Measurements from ENCODE around the gene ZNF516. TPM values are rescaled to one million over a fixed set of nuclear protein-coding genes. Genes with fewer than 3 reads are reported as not detected.

ZNF516 gene
- total RNA-seq, 1 donor from 2014 or later, result 53.5 TPM

DNA sequence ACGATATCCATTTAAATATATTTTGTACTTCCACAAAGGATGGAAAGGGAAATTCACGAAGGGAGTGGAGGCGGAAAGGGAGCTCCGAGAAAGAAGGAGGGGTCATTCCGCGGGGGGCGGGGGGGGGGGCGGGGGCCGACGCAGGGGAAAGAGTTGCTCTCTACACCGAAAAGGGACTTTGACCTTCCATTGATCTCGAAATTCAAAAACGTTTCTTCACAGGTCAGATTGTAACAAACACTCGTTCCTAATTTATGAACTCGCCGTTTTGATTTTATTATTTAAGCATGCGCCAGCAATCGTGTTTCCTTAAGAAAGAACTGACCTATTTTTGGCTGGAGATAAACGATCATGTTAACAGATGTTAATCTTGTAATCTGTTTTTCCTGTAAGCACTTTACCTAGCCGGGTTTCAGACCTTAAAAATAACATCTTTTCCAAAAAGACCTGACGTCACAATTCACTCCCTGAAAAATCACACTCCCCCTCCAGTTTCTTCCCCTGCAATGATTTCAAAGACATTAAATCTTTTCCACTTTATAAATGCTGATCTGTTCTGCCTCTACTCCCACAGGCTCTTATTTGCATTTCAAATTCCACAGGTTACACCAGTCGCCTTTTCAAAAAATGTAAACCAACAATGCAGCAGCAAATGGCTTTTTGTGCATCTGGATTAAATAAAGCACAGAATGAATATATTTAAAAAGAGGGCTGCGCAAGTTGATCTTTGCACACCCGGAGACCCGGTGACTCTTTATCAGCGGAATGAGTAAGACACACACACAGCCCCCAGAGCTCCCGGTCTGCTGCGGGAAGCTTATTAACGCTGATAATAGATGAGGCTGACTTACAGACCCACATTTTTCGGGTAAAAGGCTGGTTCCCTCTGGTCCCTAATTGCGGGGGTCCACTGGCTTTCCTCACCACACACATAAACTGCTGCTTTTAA lies 1.6 kb downstream of the ZNF516 start:
- DNase-seq (ENCODE audit: low spot score) (no peak), ATAC-seq (peak; percentile 43)
- intact Hi-C loops (cut with DNase I), result no loop called here

DNA sequence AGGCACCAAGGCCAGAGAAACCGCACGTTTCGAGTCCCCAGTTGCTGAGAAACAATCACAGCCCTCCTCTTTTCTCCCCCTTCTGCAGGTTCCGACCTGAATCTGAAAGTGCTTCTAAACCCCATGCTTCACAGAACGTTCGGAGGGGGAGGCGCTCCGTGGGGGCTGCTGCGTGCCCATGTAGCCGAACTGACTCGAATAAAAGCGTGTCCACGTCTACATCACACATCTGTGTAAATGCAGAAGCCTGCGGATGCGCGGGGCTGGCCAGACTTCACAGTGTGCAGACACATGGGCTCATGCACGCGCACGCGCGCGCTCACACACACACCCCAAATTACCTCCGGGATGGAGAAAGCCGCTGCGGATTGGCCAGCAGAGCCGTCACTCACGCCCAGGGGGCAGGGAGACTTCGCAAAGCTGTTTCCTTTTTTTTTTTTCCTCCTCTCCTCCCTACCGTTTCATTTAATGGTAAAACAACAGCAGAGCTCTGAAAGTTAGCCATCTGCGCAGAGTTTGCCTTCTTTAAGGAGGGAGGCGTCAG lies 2.3 kb downstream of the ZNF516 start:
- peak; percentile 100 for DNase-seq (ENCODE audit: low spot score)
- intact Hi-C loops (cut with DNase I), result no loop called here
- ATAC-seq, result peak; percentile 95

DNA sequence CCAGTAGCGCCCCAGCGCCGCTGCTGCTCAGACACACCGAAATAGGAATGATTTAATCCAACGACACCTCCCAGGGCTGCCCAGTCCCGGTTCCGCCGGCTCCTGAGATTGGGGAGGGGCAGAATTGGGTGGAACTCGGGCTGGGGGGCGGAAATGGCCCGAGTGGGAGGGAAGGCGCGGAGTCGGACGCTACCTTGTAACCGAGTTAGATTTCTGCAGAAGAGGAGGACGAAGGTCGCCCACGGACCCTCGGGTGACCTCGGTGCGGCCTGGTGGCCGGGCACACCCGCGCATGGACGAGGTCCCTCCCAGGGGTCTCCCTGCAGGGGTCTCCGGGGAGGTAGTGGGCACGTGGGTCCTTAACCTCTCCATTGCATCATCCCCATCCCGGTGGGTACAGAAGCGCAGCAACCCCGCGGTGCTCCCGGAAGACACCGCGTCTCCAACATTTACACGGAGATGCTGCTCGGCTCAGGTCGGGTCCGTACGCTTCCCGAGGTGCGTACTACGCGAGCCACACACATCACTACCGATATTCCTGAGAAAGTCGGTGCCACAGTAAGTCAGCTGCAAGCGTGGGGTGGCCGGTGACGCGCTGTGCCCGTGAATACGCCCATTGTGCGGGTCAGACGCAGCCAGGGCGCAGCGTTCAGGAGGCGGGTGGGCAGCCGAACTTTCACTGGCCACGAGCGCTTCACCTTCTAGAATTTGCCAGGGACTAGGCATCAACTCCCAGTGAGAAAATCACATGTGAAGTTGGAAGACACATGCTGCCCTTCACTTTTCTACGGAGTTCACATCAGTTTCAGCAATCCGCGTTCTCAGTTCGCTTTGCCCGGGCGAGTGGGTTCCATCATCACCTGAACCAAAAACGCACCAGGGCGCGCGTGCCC lies 3.0 kb downstream of the ZNF516 start:
- intact Hi-C loops (cut with DNase I), result no loop called here
- ATAC-seq (peak; percentile 46), DNase-seq (ENCODE audit: low spot score) (peak; percentile 80)

DNA sequence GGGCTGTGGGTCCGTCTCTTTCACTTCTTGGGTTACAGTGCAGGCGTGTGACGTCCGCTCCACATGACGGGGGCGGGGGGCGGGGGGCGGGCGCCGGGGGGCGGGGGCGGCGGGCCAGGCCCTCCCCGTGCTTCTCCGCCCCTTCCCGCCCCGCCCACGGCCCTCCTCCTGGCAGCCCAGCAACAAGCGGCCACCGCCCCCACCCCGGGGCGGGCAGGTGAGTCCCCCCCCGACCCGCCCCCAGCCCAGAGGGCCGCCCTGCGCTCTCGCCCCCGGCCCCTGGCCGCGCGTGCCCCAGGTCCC lies 3.6 kb downstream of the ZNF516 start:
- intact Hi-C loops (cut with DNase I), result no loop called here
- ATAC-seq (no peak), DNase-seq (ENCODE audit: low spot score) (peak; percentile 89)

DNA sequence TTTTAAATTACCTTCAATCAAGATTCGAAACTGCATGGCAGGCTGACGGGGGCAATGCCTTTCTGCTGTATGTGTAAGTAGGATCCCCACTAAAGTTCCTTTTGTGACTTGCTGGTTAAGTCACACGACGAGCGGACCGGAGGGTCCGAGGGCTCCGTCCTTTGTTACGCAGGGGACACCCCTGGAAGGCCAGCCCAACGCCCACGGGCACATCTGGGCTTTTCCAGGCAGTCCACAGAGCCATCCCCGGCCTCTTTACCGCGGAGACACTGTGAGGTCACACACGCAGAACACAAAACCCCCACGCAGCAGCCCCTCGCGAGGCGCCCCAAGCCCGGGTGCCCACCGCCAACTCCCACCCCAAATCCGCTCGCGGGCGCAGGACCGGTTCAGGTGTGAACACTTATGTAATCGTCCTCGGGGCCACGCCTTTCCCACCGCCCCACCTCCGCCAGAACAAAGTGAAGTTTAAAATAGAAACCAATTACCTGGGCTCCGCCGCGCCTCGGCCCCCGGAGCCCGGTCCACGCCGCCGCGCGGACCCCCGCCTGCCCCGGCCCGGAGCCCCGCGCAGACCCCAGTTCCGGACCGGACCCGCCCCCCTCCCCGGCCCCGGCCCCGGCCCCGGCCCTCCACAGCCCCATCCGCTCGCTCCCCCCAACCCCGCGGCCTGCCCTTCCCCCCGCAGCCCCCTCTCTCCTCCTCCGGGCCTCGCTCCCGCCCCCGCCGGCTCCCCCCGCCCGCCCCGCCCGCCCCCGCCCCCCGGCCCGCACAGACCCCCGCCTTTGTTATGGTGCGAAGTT lies 4.2 kb downstream of the ZNF516 start:
- intact Hi-C loops (cut with DNase I), result no loop called here
- DNase-seq (ENCODE audit: low spot score) (peak; percentile 77), ATAC-seq (no peak)

DNA sequence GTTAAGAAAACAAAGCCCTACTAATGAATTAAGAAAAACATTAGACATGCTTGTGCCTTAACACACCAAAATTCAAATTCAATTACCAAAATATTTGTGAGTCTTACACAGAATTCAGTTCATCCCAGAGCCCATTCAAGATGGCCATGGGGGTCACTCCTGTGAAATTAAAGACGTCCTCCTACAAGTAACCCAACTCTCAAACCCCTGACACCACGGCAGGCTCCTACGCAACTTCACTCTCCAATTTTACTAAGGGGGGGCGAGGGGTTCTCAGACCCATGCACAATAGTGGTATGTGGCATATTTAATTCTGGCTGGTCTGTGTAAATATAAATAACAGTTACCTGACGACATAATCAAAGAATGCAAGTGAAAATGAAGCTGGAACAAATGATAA lies 5.0 kb downstream of the ZNF516 start:
- intact Hi-C loops (cut with DNase I), result no loop called here
- DNase-seq (ENCODE audit: low spot score) (no peak), ATAC-seq (no peak)

DNA sequence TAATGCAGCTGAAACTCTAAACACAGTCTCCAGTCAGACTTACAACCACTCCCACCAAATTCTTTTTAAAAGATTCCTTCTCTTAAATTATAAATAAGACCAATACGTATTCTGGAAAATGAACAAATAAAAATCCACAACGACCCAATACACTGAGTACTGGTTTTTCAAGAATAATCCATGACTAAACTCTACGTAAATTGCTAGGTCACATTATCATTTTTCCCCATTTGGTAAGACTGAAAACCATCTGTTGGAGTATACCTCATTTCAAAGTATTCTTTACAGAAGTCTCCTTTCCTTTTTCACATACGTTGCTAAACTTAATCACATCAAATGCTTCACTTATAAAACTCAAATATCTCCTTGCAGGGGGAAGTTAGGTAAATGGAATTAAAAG lies 6.0 kb downstream of the ZNF516 start:
- ATAC-seq (no peak), DNase-seq (ENCODE audit: low spot score) (no peak)
- intact Hi-C loops (cut with DNase I), result no loop called here

DNA sequence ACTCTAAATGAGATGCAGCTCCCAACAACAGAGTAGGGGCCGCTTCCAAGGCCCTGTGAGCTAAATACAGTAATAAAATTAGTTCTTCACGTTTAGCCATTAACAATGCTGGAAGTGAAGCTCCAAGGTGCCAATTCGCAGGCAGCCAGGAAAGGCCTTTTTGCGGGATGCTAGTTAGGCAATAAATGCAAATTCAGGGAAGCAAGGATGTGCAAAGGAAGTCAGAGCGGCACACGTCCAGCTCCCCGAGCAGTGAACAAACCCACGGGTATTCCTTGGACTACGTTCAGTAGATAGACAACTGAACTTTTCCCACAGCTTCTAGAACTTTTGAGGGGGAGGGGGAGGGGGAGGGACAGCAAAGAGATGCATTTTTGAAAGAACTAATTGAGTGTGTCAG lies 6.9 kb downstream of the ZNF516 start:
- no peak for DNase-seq (ENCODE audit: low spot score)
- intact Hi-C loops (cut with DNase I), result no loop called here

DNA sequence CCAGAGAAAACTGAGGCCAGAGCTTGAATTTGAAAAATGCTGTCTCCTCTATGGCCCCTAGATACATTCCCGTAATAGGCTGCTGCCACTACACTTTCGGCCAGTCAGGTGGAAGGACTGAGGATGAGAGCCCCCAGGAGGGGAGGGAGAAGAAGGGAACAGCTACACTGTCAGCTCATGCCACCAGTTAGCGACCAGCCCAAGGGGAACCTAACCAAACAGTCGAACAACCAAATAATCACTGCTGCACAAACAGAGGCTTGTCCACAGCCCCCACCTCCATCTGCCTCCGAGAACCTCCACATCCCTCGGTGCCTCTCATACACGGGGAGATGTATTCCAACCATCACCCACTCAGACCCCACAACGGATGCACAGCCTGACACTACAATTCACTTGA lies 7.3 kb downstream of the ZNF516 start:
- ATAC-seq (no peak), DNase-seq (ENCODE audit: low spot score) (peak; percentile 48)
- intact Hi-C loops (cut with DNase I), result no loop called here

More for the DNA sequence above, 6.9 kb downstream of the ZNF516 start:
- no peak for ATAC-seq

DNA sequence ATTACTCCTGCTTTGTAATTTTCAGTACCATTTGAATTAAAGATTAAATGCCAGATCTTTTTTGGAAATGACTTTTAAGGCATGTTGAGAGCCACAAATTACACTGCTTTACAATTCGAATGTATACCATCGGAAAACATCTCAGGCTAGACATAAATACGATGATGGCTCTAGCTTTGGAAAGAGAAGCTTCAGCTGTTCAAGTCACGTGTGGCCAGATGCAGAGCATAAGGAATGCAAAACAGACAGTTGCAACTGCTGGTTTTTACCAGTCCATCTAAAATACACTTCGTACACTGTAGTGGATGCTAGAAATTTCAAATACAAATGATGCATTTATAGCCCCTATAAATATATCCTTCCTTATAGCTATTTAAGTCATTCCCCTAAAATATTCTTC lies 8.0 kb downstream of the ZNF516 start:
- ATAC-seq (no peak), DNase-seq (ENCODE audit: low spot score) (no peak)
- intact Hi-C loops (cut with DNase I), result no loop called here

DNA sequence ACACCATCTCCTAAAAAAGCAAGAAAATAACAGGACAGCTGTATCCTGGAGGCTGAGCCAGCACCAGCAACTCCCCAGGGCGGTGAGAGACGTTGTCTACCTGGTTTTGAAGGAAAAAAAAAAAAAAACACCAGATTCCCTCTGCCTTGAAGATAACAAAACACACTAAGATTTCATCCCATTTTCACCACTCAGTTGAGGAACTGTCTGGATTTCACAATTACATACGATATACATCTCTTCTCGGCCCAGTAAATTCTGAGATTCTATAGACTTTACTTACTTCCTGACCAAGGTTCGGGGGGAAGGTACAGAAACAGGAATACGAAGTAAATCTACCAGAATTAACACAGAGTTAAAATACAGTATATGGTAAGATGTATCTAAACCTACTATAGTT lies 8.5 kb downstream of the ZNF516 start:
- DNase-seq (ENCODE audit: low spot score), result peak; percentile 27
- intact Hi-C loops (cut with DNase I), result no loop called here
- no peak for ATAC-seq

DNA sequence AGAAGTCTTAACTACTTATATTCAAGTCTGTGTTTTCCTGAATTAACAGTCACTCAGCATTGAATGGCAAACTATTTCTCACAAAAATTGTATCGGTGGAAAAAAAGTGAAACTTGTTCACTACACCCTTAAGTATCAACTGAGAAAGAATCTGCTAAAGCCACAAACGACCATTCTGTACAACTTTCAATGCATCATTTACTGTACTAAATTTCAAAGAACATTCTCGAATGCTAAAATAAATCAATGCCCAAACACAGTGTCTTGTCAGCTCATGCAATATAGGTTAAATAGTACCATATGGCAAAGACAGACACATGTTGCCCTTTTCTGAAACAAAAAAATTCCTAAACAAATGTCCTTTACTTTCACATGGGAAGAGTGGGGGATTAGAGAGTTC lies 9.0 kb downstream of the ZNF516 start:
- ATAC-seq (no peak), DNase-seq (ENCODE audit: low spot score) (no peak)
- intact Hi-C loops (cut with DNase I), result no loop called here

DNA sequence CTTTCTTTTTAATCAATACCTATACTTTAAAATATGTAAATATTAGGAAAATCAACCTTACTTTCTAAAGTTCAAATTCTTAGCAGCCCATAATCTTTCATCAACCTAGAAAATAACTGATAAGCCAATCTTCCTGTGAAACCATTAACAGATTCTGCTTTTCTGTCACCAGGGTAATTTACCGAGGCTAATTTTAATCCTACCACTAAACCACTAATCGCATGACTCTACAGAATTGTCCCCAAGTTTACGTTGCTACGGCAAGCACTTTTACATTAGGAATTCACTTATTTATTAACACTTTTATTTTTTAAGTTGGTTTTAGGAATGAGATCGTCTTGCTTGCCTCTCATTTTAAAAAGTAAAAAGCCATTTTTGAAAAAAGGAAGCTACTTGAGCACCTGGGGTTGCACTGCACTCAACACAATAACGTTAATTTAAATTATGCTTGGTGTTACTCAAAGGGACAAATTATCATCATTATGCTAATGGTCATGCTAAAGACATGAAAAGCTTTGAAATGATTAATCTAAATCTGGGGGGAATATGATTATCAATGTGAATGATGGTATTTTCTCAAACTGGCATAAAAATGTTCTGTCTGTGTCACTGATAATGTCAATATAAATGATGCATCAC lies 10.2 kb downstream of the ZNF516 start:
- ATAC-seq, result no peak
- intact Hi-C loops (cut with DNase I), result no loop called here
- DNase-seq (ENCODE audit: low spot score), result no peak

DNA sequence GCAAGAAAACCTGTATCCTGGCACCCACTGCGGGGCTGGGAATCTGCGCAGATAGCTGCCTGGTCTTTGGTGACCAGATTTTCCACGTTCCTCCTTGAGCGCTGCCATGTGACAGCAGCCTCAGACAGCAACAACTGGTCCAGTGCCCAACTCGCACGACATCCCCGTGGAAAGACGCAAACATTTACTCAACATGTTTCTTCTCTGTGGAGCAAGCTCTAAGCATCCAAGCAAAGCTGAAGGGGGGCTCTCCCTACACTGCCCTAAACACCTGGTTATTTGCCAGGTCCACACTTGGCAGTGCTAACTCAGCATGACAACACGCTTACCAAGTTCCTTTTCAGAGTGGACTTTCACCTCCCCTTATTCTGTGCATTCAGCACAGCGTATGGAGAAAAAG lies 11.3 kb downstream of the ZNF516 start:
- DNase-seq (ENCODE audit: low spot score), result peak; percentile 43
- intact Hi-C loops (cut with DNase I), result no loop called here
- ATAC-seq, result no peak

DNA sequence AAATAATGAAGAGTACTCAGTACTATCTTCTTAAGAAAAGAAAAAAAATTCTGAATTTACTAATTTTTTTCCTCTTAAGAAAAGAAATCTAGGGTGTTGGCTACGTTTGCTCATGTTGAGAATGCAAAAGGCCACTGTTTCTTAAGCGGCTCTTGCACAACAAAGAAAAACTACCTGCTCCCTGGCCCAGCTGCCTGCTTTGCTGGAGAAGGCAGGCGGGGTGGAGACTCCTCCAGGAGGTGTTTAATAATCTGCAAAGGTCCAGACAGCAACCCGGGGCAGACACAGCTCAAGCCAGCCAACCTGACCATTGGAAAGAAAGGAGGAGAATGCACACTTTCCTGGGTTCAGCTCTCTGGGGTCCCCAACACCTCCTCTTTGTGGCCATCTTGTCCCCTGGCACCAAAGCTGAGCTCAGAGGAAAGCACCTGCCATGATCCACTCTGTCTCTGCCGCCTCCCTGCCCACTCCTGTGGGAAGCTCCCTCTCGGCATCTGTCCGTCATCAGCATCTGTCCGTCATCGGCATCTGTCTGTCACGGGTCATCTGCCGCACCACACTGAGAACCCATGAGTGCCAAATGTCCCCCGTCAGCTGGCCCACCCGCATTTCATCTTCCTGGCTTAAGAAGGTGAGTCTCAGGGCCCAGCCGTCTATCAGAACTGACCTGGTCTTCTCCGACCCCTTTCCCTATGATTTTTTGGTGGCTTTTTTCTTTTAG lies 11.9 kb downstream of the ZNF516 start:
- DNase-seq (ENCODE audit: low spot score), result peak; percentile 33
- no peak for ATAC-seq
- intact Hi-C loops (cut with DNase I), result no loop called here

DNA sequence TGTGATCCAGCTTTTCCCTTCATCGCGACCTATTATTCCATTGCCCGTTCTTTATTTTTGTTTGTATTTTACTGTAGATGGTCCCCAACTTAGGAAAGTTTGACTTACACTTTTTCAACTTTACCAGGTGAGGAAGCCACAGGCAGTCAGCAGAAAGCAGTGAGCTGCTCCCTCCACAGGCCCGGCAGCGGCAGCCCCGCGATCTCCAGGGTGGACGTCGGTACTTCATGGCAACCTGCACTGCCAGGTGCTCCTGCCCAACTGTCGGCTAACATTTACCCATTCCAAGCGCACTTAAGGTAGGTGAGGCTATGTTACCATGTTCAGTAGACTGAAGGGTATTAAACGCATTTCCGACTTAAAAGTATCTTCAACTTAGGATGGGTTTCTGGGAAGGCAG lies 12.8 kb downstream of the ZNF516 start:
- intact Hi-C loops (cut with DNase I), result no loop called here
- peak; percentile 25 for DNase-seq (ENCODE audit: low spot score)

DNA sequence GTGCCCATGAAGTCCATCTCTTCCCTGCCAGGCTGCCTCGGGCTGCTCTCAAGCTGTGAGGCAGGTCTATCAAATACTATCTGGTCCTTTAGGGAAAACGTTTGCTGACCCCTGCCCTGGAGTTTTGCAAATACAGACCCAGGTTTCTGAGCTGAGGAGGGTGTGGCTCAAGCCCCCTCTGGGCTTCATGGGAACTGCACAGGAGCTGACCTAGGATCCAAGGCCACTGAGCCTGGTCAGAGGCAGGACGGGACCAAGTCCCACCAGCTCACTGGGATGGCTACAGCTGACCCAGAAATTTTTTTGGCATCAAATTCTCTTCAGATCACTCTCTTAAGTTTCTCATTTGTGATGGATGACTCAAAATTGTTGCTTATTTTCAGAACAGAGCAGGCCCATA lies 14.1 kb downstream of the ZNF516 start:
- DNase-seq (ENCODE audit: low spot score) (peak; percentile 18), ATAC-seq (no peak)
- intact Hi-C loops (cut with DNase I), result no loop called here

More for the DNA sequence above, 12.8 kb downstream of the ZNF516 start:
- no peak for ATAC-seq

Data from sciatic nerve (tissue), 2 donors.